ENCODE data around the gene CSPG4.
"Not testable (repeated sequence)": the region's sequence is repeated elsewhere in the genome, so short reads cannot be mapped to it uniquely, and the experiment has no call there.

CSPG4 gene

DNA sequence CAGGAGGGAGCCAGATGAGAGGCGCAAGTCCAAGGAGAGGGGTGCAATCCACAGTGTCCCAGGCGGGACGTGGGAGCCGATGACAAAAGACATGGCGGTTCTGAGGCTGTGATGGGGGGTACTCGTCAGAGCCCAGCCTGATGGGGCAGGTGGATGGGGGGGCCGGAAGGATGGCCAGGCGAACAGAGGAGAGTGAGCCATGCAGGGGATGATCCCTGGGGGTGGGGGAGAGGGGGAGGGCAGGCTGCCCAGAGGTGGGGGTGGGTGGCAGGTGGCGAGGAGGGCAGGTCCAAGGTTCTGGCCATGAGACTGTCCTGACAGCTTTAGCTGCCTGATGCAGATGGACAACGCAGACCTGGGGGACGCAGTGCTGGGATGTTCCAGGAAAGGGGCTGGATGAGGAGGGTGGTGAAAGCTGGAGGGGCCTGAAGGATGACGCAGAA lies 8.9 kb upstream of the CSPG4 start:
- DNase-seq (ENCODE audit: extremely low spot score): no peak
- TF ChIP-seq SP1 (IDR thresholded peaks at IDR 0.05): no peak
- no peak for TF ChIP-seq FOXK2 (IDR thresholded peaks at IDR 0.05)
- TF ChIP-seq ARNT (IDR thresholded peaks at IDR 0.05): no peak
- TF ChIP-seq L3MBTL2 (conservative IDR thresholded peaks at IDR 0.05): no peak
- no peak for TF ChIP-seq ELF4 (IDR thresholded peaks at IDR 0.05)
- TF ChIP-seq CTBP1 (IDR thresholded peaks at IDR 0.05; ENCODE audit: borderline replicate concordance): no peak
- TF ChIP-seq, protein P1, sequence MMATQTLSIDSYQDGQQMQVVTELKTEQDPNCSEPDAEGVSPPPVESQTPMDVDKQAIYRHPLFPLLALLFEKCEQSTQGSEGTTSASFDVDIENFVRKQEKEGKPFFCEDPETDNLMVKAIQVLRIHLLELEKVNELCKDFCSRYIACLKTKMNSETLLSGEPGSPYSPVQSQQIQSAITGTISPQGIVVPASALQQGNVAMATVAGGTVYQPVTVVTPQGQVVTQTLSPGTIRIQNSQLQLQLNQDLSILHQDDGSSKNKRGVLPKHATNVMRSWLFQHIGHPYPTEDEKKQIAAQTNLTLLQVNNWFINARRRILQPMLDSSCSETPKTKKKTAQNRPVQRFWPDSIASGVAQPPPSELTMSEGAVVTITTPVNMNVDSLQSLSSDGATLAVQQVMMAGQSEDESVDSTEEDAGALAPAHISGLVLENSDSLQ (IDR thresholded peaks at IDR 0.05): no peak
- no peak for TF ChIP-seq BHLHE40 (IDR thresholded peaks at IDR 0.05; ENCODE audit: borderline replicate concordance)
- no peak for TF ChIP-seq FOXM1 (IDR thresholded peaks at IDR 0.05; ENCODE audit: borderline replicate concordance)
- no peak for TF ChIP-seq HDGF (IDR thresholded peaks at IDR 0.05; ENCODE audit: borderline replicate concordance)
- no peak for TF ChIP-seq ZNF384 (IDR thresholded peaks at IDR 0.05)
- TF ChIP-seq NFRKB (IDR thresholded peaks at IDR 0.05): no peak
- no peak for TF ChIP-seq SUZ12 (IDR thresholded peaks at IDR 0.05)
- TF ChIP-seq TARDBP (IDR thresholded peaks at IDR 0.05): no peak
- TF ChIP-seq FOXA1 (IDR thresholded peaks at IDR 0.05): no peak
- no peak for TF ChIP-seq LEF1 (IDR thresholded peaks at IDR 0.05; ENCODE audit: borderline replicate concordance)
- ChIA-PET POLR2A (interaction anchor here (1.1 kb wide), 1 partner anchor 17 kb away, joined by 4 read pairs; no protein-coding TSS in a partner anchor), CTCF (interaction anchor here (1.2 kb wide), 1 partner anchor 88 kb away, joined by 3 read pairs; no protein-coding TSS in a partner anchor)

DNA sequence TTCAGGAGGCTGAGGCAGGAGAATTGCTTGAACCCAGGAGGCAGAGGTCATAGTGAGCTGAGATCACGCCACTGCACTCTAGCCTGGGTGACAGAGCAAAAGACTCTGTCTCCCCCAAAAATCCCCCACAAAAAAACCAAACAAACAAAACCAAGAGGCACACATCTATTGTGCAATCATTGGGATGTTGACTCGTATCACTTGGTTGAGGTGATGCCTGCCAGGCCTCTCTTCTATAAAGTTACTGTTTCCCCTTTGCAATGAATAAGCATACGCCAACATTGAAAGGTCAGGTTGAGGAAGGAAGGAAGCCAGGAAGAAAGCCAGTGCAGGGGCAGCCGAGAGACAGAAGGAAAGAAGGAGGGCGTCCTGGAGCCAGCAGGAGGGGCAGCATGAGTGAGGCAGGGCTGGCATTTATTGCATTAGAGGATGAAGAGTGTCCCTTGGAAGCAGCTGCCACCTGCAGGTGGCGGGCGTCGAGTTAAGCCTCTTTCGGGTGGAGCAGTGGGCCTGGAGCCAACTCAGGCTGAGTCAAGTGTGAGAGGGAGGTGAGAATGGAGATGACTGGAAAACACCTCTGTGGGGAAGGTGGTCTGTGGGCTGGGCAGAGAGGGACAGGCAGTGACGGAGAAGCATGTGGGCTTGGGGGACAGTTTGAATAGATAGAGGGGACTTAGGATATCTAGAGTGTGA lies 8.3 kb upstream of the CSPG4 start:
- POLR2A ChIA-PET: no interaction called here
- CTCF ChIA-PET: interaction anchor here (0.9 to 1.2 kb wide), 2 partner anchors 35 to 88 kb away, joined by 3 read pairs; no protein-coding TSS in a partner anchor
- DNase-seq (ENCODE audit: extremely low spot score): peak; percentile 49
- TF ChIP-seq L3MBTL2 (conservative IDR thresholded peaks at IDR 0.05) (no peak), ZNF384 (IDR thresholded peaks at IDR 0.05) (no peak), NFRKB (IDR thresholded peaks at IDR 0.05) (no peak), HDGF (IDR thresholded peaks at IDR 0.05; ENCODE audit: borderline replicate concordance) (no peak), TARDBP (IDR thresholded peaks at IDR 0.05) (no peak)

DNA sequence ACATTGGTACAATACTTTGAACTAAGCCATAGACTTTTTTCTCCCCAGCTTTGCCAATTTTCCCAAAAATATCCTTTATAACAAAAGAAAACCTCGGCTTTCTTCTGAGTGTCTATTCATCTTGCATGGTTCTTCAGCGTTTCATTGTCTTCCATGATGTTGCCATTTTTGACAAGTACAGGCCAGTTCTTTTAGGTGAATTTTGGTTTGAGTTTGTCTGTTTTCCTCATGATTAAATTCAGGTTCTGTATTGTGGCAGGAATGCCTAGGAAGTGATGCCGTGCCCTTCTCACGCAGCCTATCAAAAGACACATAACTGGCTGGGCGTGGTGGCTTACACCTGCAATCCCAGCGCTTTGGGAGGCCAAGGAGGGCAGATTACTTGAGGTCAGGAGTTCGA lies 7.6 kb upstream of the CSPG4 start:
- DNase-seq (ENCODE audit: extremely low spot score): no peak
- ChIA-PET CTCF (interaction anchor here (0.9 kb wide), 1 partner anchor 34 kb away, joined by 3 read pairs; no protein-coding TSS in a partner anchor), POLR2A (no interaction called here)
- no peak for TF ChIP-seq L3MBTL2 (conservative IDR thresholded peaks at IDR 0.05)
- TF ChIP-seq BHLHE40 (IDR thresholded peaks at IDR 0.05; ENCODE audit: borderline replicate concordance): no peak
- TF ChIP-seq SP1 (IDR thresholded peaks at IDR 0.05): no peak
- TF ChIP-seq NFRKB (IDR thresholded peaks at IDR 0.05): no peak
- no peak for TF ChIP-seq ZNF384 (IDR thresholded peaks at IDR 0.05)
- TF ChIP-seq TARDBP (IDR thresholded peaks at IDR 0.05): no peak
- TF ChIP-seq, protein P1 (IDR thresholded peaks at IDR 0.05): no peak
- no peak for TF ChIP-seq CTBP1 (IDR thresholded peaks at IDR 0.05; ENCODE audit: borderline replicate concordance)
- no peak for TF ChIP-seq ELF4 (IDR thresholded peaks at IDR 0.05)
- TF ChIP-seq FOXA1 (IDR thresholded peaks at IDR 0.05): no peak
- no peak for TF ChIP-seq HDGF (IDR thresholded peaks at IDR 0.05; ENCODE audit: borderline replicate concordance)
- TF ChIP-seq FOXK2 (IDR thresholded peaks at IDR 0.05): no peak
- TF ChIP-seq FOXM1 (IDR thresholded peaks at IDR 0.05; ENCODE audit: borderline replicate concordance): no peak
- no peak for TF ChIP-seq SUZ12 (IDR thresholded peaks at IDR 0.05)
- TF ChIP-seq LEF1 (IDR thresholded peaks at IDR 0.05; ENCODE audit: borderline replicate concordance): no peak
- TF ChIP-seq ARNT (IDR thresholded peaks at IDR 0.05): no peak

DNA sequence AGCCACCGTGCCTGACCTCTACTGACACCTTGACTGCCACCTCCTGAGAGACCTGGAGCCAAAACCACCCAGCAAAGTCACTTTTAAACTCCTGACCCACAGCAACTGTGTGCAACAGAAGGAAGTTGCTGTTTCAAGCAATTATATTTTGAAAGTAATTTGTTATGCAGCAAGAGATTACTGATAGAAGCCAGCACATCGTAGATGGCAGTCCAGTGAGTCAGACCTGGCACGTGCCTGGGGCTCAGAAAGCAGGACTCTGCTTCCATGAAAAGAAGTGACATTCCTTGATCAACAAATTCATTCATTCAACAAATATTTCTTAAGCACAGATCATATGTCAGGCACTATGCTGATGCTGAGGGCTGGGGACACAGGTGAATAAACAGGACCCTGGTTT lies 5.7 kb upstream of the CSPG4 start:
- TF ChIP-seq FOXK2 (IDR thresholded peaks at IDR 0.05) (no peak), FOXA1 (IDR thresholded peaks at IDR 0.05) (no peak), NFRKB (IDR thresholded peaks at IDR 0.05) (no peak), CTBP1 (IDR thresholded peaks at IDR 0.05; ENCODE audit: borderline replicate concordance) (no peak), SP1 (IDR thresholded peaks at IDR 0.05) (no peak), ZNF384 (IDR thresholded peaks at IDR 0.05) (no peak), HDGF (IDR thresholded peaks at IDR 0.05; ENCODE audit: borderline replicate concordance) (no peak), BHLHE40 (IDR thresholded peaks at IDR 0.05; ENCODE audit: borderline replicate concordance) (no peak), FOXM1 (IDR thresholded peaks at IDR 0.05; ENCODE audit: borderline replicate concordance) (no peak), ARNT (IDR thresholded peaks at IDR 0.05) (no peak), ELF4 (IDR thresholded peaks at IDR 0.05) (no peak), LEF1 (IDR thresholded peaks at IDR 0.05; ENCODE audit: borderline replicate concordance) (no peak), SUZ12 (IDR thresholded peaks at IDR 0.05) (no peak), TARDBP (IDR thresholded peaks at IDR 0.05) (no peak), L3MBTL2 (conservative IDR thresholded peaks at IDR 0.05) (no peak)
- TF ChIP-seq, protein P1 (IDR thresholded peaks at IDR 0.05): no peak
- POLR2A ChIA-PET: no interaction called here
- CTCF ChIA-PET: no interaction called here
- no peak for DNase-seq (ENCODE audit: extremely low spot score)

DNA sequence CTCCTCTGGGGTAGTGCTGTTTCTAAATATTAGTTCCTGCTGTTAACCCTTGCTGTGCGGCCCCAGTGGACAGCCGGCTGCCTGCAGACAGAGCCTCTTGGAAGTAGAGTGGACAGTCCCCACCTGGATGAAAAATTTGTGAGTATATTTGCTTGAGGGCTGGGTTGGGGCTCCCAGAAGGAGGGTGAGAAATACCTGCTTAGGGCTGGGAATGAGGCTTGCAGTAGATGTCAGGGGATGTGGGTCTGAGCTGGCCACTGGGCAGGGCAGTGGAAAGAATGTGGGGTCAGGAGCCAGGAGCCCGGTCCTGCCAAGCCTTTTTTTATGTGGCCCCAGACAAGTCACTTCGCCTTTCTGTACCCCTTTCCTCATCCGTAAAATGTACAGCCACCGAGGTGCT lies 4.4 kb upstream of the CSPG4 start:
- CTCF ChIA-PET; DNase-seq (ENCODE audit: extremely low spot score); POLR2A ChIA-PET: not testable (repeated sequence)

DNA sequence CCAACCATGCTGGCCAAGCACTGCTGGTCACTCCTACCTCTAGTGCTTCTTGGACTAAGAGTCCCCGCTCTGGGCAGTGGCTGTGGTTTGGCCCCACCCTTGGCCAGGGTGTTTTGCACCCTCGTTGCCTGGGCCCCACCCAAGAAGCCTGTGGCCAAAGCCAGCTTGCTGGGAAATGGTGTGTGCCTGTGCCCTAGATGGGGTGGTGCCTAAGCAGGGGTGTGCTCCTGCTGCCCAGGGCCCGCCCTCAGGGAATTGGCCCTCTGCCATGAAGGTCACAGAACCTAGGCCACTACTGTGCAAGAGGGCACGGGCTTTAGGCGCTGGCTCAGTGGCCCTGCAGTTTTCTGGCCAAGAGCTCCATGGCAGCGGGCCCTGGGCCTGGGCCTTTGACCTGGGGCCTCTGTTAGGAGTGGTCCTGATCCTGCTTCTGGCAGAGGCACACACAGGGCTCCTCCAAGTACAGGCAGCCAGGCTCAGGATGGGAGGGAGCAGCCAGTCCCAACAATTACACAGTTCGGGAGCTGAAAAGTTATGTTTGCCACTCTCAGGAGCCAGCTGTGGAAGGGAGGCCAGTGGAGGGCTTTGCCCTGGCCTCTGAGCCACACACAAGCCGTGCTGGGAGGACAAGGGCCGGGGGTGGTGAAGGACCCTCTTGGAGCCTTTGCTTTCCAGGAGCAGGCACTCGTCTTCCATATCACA lies 3.8 kb upstream of the CSPG4 start:
- DNase-seq (ENCODE audit: extremely low spot score); CTCF ChIA-PET; POLR2A ChIA-PET: not testable (repeated sequence)

DNA sequence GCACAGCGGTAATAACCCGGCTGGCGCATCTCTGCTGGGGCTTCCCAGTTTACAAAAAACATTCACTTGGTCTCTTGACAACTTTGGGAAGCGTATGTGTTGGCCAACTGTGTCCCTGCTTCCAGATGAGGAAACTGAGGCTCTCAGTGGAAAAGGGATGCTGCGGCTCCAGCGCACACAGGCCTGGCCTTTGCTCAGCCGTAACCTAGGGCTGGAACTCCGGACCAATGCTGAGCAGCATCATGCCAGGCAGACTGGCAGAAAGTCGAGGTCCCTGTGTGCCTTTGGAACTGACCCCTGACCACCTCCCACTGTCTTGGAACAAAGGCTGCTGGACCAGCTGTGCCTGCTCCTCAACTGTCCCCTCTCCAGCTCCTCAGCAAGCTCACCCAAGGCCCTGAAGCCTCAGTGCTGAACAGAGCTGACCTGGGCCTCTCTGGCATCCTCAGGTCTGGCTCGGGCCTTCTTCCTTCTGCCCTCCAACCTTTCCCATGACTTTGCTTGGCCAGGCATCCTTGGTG lies 2.7 kb upstream of the CSPG4 start:
- CTCF ChIA-PET: interaction anchor here (0.6 kb wide), 1 partner anchor 14 kb away, joined by 4 read pairs; no protein-coding TSS in a partner anchor
- DNase-seq (ENCODE audit: extremely low spot score); POLR2A ChIA-PET: not testable (repeated sequence)

Data from HEK293T (cell line).